Measurements from ENCODE around the gene SPAG16.
"Not testable (repeated sequence)": the region's sequence is repeated elsewhere in the genome, so short reads cannot be mapped to it uniquely, and the experiment has no call there.

The SPAG16 gene

GRCh38 chr2:213682276-213682675 is 398.0 kb downstream of the SPAG16 start:
- no peak overlapping the region for H2AFZ ChIP-seq (ENCODE audit: low read length)
- H3K4me2 ChIP-seq (ENCODE audit: low read length) = no peak overlapping the region
- H3K27ac ChIP-seq (ENCODE audit: low read depth, low read length, poor library complexity, severe bottlenecking) = no peak overlapping the region
- no peaks in the 10 kb centered on the region for H3K79me2 ChIP-seq (ENCODE audit: insufficient read depth, low read length)
- TF ChIP-seq CTCF (IDR thresholded peaks at IDR 0.05; ENCODE audit: low read length) (no peak), EZH2 (IDR thresholded peaks at IDR 0.05; ENCODE audit: borderline replicate concordance, low read length) (no peak)
- no peaks in the 10 kb centered on the region for H3K9me3 ChIP-seq (ENCODE audit: low read length)
- no peak overlapping the region for H3K9ac ChIP-seq (ENCODE audit: low read length)
- no peak overlapping the region for H3K4me3 ChIP-seq (ENCODE audit: low read depth, low read length, poor library complexity, severe bottlenecking)
- H3K36me3 ChIP-seq (ENCODE audit: insufficient read depth, low read length) = no peaks in the 10 kb centered on the region
- no peaks in the 10 kb centered on the region for H4K20me1 ChIP-seq (ENCODE audit: insufficient read depth, low read length)
- no peaks in the 10 kb centered on the region for H3K4me1 ChIP-seq (ENCODE audit: insufficient read depth, low read length, severe bottlenecking)
- H3K9me2 ChIP-seq (ENCODE audit: low read depth, low read length) = no peaks in the 10 kb centered on the region
- H3F3A ChIP-seq (ENCODE audit: insufficient read depth, low read length) = no peaks in the 10 kb centered on the region
- H3K27me3 ChIP-seq (ENCODE audit: insufficient read depth, low read length) = no peaks in the 10 kb centered on the region

GRCh38 chr2:213688133-213688532 is 403.9 kb downstream of the SPAG16 start:
- no peaks in the 10 kb centered on the region for H4K20me1 ChIP-seq (ENCODE audit: insufficient read depth, low read length)
- H3K27me3 ChIP-seq (ENCODE audit: insufficient read depth, low read length) = no peaks in the 10 kb centered on the region
- H3F3A ChIP-seq (ENCODE audit: insufficient read depth, low read length) = no peaks in the 10 kb centered on the region
- no peak overlapping the region for H3K4me3 ChIP-seq (ENCODE audit: low read depth, low read length, poor library complexity, severe bottlenecking)
- no peak overlapping the region for H3K4me2 ChIP-seq (ENCODE audit: low read length)
- no peak overlapping the region for H3K9ac ChIP-seq (ENCODE audit: low read length)
- H3K36me3 ChIP-seq (ENCODE audit: insufficient read depth, low read length) = no peaks in the 10 kb centered on the region
- no peak overlapping the region for H2AFZ ChIP-seq (ENCODE audit: low read length)
- no peaks in the 10 kb centered on the region for H3K9me2 ChIP-seq (ENCODE audit: low read depth, low read length)
- no peaks in the 10 kb centered on the region for H3K79me2 ChIP-seq (ENCODE audit: insufficient read depth, low read length)
- no peak overlapping the region for H3K27ac ChIP-seq (ENCODE audit: low read depth, low read length, poor library complexity, severe bottlenecking)
- TF ChIP-seq CTCF (IDR thresholded peaks at IDR 0.05; ENCODE audit: low read length) = no peak
- no peak for TF ChIP-seq EZH2 (IDR thresholded peaks at IDR 0.05; ENCODE audit: borderline replicate concordance, low read length)
- H3K9me3 ChIP-seq (ENCODE audit: low read length) = no peaks in the 10 kb centered on the region
- no peaks in the 10 kb centered on the region for H3K4me1 ChIP-seq (ENCODE audit: insufficient read depth, low read length, severe bottlenecking)

GRCh38 chr2:213688825-213689224 is 404.6 kb downstream of the SPAG16 start:
- not testable (repeated sequence) for H3K9ac ChIP-seq (ENCODE audit: low read length); H3K79me2 ChIP-seq (ENCODE audit: insufficient read depth, low read length); H4K20me1 ChIP-seq (ENCODE audit: insufficient read depth, low read length); H3K27me3 ChIP-seq (ENCODE audit: insufficient read depth, low read length); H3K9me3 ChIP-seq (ENCODE audit: low read length); H3F3A ChIP-seq (ENCODE audit: insufficient read depth, low read length); H3K4me3 ChIP-seq (ENCODE audit: low read depth, low read length, poor library complexity, severe bottlenecking); H3K9me2 ChIP-seq (ENCODE audit: low read depth, low read length); H3K4me2 ChIP-seq (ENCODE audit: low read length); H3K4me1 ChIP-seq (ENCODE audit: insufficient read depth, low read length, severe bottlenecking); H3K36me3 ChIP-seq (ENCODE audit: insufficient read depth, low read length); H2AFZ ChIP-seq (ENCODE audit: low read length); H3K27ac ChIP-seq (ENCODE audit: low read depth, low read length, poor library complexity, severe bottlenecking)

GRCh38 chr2:213689585-213689984 is 405.3 kb downstream of the SPAG16 start:
- H3K9me3 ChIP-seq (ENCODE audit: low read length) = no peaks in the 10 kb centered on the region
- no peak overlapping the region for H3K4me3 ChIP-seq (ENCODE audit: low read depth, low read length, poor library complexity, severe bottlenecking)

More at GRCh38 chr2:213689585-213689984, 405.3 kb downstream of the SPAG16 start:
- Histone ChIP-seq H3K79me2 (ENCODE audit: insufficient read depth, low read length) (no peaks in the 10 kb centered on the region), H3K27ac (ENCODE audit: low read depth, low read length, poor library complexity, severe bottlenecking) (no peak overlapping the region), H3K36me3 (ENCODE audit: insufficient read depth, low read length) (no peaks in the 10 kb centered on the region), H3K9ac (ENCODE audit: low read length) (no peak overlapping the region), H3K27me3 (ENCODE audit: insufficient read depth, low read length) (no peaks in the 10 kb centered on the region), H2AFZ (ENCODE audit: low read length) (no peak overlapping the region), H3F3A (ENCODE audit: insufficient read depth, low read length) (no peaks in the 10 kb centered on the region), H3K9me2 (ENCODE audit: low read depth, low read length) (no peaks in the 10 kb centered on the region), H3K4me1 (ENCODE audit: insufficient read depth, low read length, severe bottlenecking) (no peaks in the 10 kb centered on the region), H3K4me2 (ENCODE audit: low read length) (no peak overlapping the region), H4K20me1 (ENCODE audit: insufficient read depth, low read length) (no peaks in the 10 kb centered on the region)
- TF ChIP-seq CTCF (IDR thresholded peaks at IDR 0.05; ENCODE audit: low read length) (no peak), EZH2 (IDR thresholded peaks at IDR 0.05; ENCODE audit: borderline replicate concordance, low read length) (no peak)

All from OCI-LY1 (cell line).